Caco-2 (cell line): Measurements from ENCODE around the gene FGF14. TPM values are rescaled to one million over a fixed set of nuclear protein-coding genes. Genes with fewer than 3 reads are reported as not detected.
"Not testable (repeated sequence)": the region's sequence is repeated elsewhere in the genome, so short reads cannot be mapped to it uniquely, and the experiment has no call there.

Source experiments
- BruUV-seq: library from RNA; stranded (reverse); fragments of 400-500 nt; replicated peaks from 2 replicates; lab custom pipeline; 2021; lab: Mats Ljungman, UMichigan
- CTCF ChIA-PET: fragments of 300-600 bp; sonication (Branson Sonifier 250); formaldehyde crosslinking; loops from one replicate; lab custom pipeline; 2022; ENCODE audit warnings: antibody characterized with exemption; lab: Charles Lee
- POLR2A ChIA-PET: fragments of 300-600 bp; sonication (Branson Sonifier 250); formaldehyde crosslinking; loops from one replicate; lab custom pipeline; 2022; ENCODE audit warnings: antibody characterized with exemption; lab: Charles Lee
- DNase-seq, 2 experiments: peaks; one replicate each; pipeline versions ENCODE4 v3.0.0 to v3.0.0-alpha.2; 2020 to 2022
- H3K27me3 ChIP-seq: replicated peaks from 2 replicates; pipeline ENCODE4 v1.6.0; 2011; ENCODE audit warnings: low read length; ENCODE audit not compliant: control insufficient read depth, insufficient read depth
- H3K36me3 ChIP-seq: 2 replicates; pipeline ENCODE4 v1.5.1; 2011; ENCODE audit warnings: low read length; ENCODE audit not compliant: control insufficient read depth, insufficient read depth
- H3K4me1 ChIP-seq: fragments of 250-450 bp; sonication (Bioruptor Pico); 2 replicates; pipeline ENCODE4 v1.5.1; 2020; ENCODE audit warnings: mild to moderate bottlenecking
- H3K4me3 ChIP-seq: 2 replicates; pipeline ENCODE4 v1.5.1; 2011; ENCODE audit warnings: low read depth, mild to moderate bottlenecking, control low read depth, low read length
- H3K9me3 ChIP-seq: fragments of 250-450 bp; sonication (Bioruptor Pico); 2 replicates; pipeline ENCODE4 v1.5.1; 2020; ENCODE audit warnings: mild to moderate bottlenecking, moderate library complexity
- H3K27ac Mint-ChIP-seq: one replicate; pipeline ENCODE4 v1.8.0; 2022; ENCODE audit warnings: mixed read lengths; ENCODE audit not compliant: unreplicated experiment
- H3K27me3 Mint-ChIP-seq: one replicate; pipeline ENCODE4 v1.8.0; 2022; ENCODE audit warnings: mixed read lengths; ENCODE audit not compliant: insufficient read depth, unreplicated experiment
- H3K36me3 Mint-ChIP-seq: one replicate; pipeline ENCODE4 v1.8.0; 2022; ENCODE audit warnings: mild to moderate bottlenecking, mixed read lengths; ENCODE audit not compliant: insufficient read depth, unreplicated experiment
- H3K4me1 Mint-ChIP-seq: one replicate; pipeline ENCODE4 v1.8.0; 2022; ENCODE audit warnings: low read depth, mixed read lengths; ENCODE audit not compliant: unreplicated experiment
- H3K4me3 Mint-ChIP-seq: one replicate; pipeline ENCODE4 v1.8.0; 2022; ENCODE audit warnings: mild to moderate bottlenecking, moderate library complexity, mixed read lengths; ENCODE audit not compliant: unreplicated experiment
- H3K9me3 Mint-ChIP-seq: one replicate; pipeline ENCODE4 v1.8.0; 2022; ENCODE audit warnings: mixed read lengths; ENCODE audit not compliant: unreplicated experiment
- CTCF ChIP-seq, 2 experiments: fragments of 200-600 bp in 1 of 2; IDR thresholded peaks; 1 replicate in 1 of 2; 2 replicates in 1 of 2; pipeline versions ENCODE4 v1.5.1 to v1.8.0; 2011 to 2022; ENCODE audit warnings: antibody characterized with exemption in 1 of 2, control low read depth in 1 of 2, inconsistent platforms in 1 of 2, low read depth in 1 of 2, low read length in 1 of 2, mild to moderate bottlenecking in 1 of 2, moderate library complexity in 1 of 2; ENCODE audit not compliant: insufficient read depth in 1 of 2, severe bottlenecking in 1 of 2, unreplicated experiment in 1 of 2
- intact Hi-C: fragments of 100-400 bp; cut with micrococcal nuclease; formaldehyde crosslinking; loops from one replicate; pipeline ENCODE4 v1.10.0; 2022; ENCODE audit not compliant: unreplicated experiment
- total RNA-seq: library from RNA; stranded (reverse); gene quantifications from 2 replicates; pipeline ENCODE4 v1.2.3, GENCODE V29; 2022

Gene FGF14
- total RNA-seq, 1 experiment from 2014 or later: not detected

- no peak overlapping the region for H3K27ac Mint-ChIP-seq
- peaks cover 11% of the 10 kb centered on the region for H3K27me3 Mint-ChIP-seq
- POLR2A ChIA-PET: no interaction called here
- no peak for TF ChIP-seq CTCF (IDR thresholded peaks at IDR 0.05; ENCODE audit: insufficient read depth in 1 of 2, low read depth in 1 of 2, low read length in 1 of 2, severe bottlenecking in 1 of 2, unreplicated experiment in 1 of 2)
- no peaks in the 10 kb centered on the region for H3K9me3 Mint-ChIP-seq
- no peaks in the 10 kb centered on the region for H3K27me3 ChIP-seq
- BruUV-seq: no TSS peak
- H3K4me3 Mint-ChIP-seq: no peak overlapping the region
- no peaks in the 10 kb centered on the region for H3K9me3 ChIP-seq
- H3K4me1 Mint-ChIP-seq: no peaks in the 10 kb centered on the region
- intact Hi-C loops: no loop called here
- H3K4me3 ChIP-seq: no peak overlapping the region
- no peaks in the 10 kb centered on the region for H3K36me3 ChIP-seq
- no peaks in the 10 kb centered on the region for H3K4me1 ChIP-seq
- CTCF ChIA-PET: no interaction called here
- H3K36me3 Mint-ChIP-seq: no peaks in the 10 kb centered on the region
- no peak for DNase-seq
These were observed 304.1 kb downstream of the FGF14 start for GRCh38 chr13:102097708-102098107.

GRCh38 chr13:102093288-102093687 lies 308.6 kb downstream of the FGF14 start:
- POLR2A ChIA-PET: not testable (repeated sequence)

GRCh38 chr13:102091231-102091630 lies 310.6 kb downstream of the FGF14 start:
- Mint-ChIP-seq H3K27ac (no peak overlapping the region), H3K27me3 (peaks cover 12% of the 10 kb centered on the region), H3K36me3 (no peaks in the 10 kb centered on the region), H3K4me3 (no peak overlapping the region), H3K4me1 (no peaks in the 10 kb centered on the region), H3K9me3 (no peaks in the 10 kb centered on the region)
- peak; percentile 50 to 51 for DNase-seq
- no peaks in the 10 kb centered on the region for H3K4me1 ChIP-seq
- ChIA-PET POLR2A (no interaction called here), CTCF (interaction anchor here (1.0 to 1.2 kb wide), 4 partner anchors 51 to 465 kb away, joined by 3 to 4 read pairs (median 4); no protein-coding TSS in a partner anchor)
- no peak overlapping the region for H3K4me3 ChIP-seq
- BruUV-seq: no TSS peak
- no peaks in the 10 kb centered on the region for H3K36me3 ChIP-seq
- H3K27me3 ChIP-seq: no peaks in the 10 kb centered on the region; the same call in 1 of the 2 replicates
- no peaks in the 10 kb centered on the region for H3K9me3 ChIP-seq
- intact Hi-C loops: loop anchor here (1.0 to 2.0 kb wide), 3 partner anchors 305 to 946 kb away; no protein-coding TSS in a partner anchor
- TF ChIP-seq CTCF (IDR thresholded peaks at IDR 0.05; ENCODE audit: insufficient read depth in 1 of 2, low read depth in 1 of 2, low read length in 1 of 2, severe bottlenecking in 1 of 2, unreplicated experiment in 1 of 2): peak; percentile 28 to 41

More at GRCh38 chr13:102093288-102093687, 308.6 kb downstream of the FGF14 start:
- H3K4me3 ChIP-seq, H3K9me3 ChIP-seq, intact Hi-C loops, H3K27me3 Mint-ChIP-seq, H3K4me1 Mint-ChIP-seq, H3K36me3 ChIP-seq, H3K4me1 ChIP-seq, H3K36me3 Mint-ChIP-seq, H3K9me3 Mint-ChIP-seq, H3K27me3 ChIP-seq, H3K4me3 Mint-ChIP-seq, BruUV-seq, CTCF ChIA-PET, DNase-seq, H3K27ac Mint-ChIP-seq: not testable (repeated sequence)
